SH-SY5Y (cell line): Measurements from ENCODE around the gene AMIGO1.

ENCODE experiments used
- GATA2 ChIP-seq: IDR thresholded peaks from 2 replicates; pipeline ENCODE4 v1.6.1; 2011; ENCODE audit warnings: mild to moderate bottlenecking, low read depth, low read length
- GATA3 ChIP-seq: IDR thresholded peaks from 2 replicates; pipeline ENCODE4 v1.6.1; 2011; ENCODE audit warnings: low read depth, mild to moderate bottlenecking, low read length, moderate library complexity

DNA sequence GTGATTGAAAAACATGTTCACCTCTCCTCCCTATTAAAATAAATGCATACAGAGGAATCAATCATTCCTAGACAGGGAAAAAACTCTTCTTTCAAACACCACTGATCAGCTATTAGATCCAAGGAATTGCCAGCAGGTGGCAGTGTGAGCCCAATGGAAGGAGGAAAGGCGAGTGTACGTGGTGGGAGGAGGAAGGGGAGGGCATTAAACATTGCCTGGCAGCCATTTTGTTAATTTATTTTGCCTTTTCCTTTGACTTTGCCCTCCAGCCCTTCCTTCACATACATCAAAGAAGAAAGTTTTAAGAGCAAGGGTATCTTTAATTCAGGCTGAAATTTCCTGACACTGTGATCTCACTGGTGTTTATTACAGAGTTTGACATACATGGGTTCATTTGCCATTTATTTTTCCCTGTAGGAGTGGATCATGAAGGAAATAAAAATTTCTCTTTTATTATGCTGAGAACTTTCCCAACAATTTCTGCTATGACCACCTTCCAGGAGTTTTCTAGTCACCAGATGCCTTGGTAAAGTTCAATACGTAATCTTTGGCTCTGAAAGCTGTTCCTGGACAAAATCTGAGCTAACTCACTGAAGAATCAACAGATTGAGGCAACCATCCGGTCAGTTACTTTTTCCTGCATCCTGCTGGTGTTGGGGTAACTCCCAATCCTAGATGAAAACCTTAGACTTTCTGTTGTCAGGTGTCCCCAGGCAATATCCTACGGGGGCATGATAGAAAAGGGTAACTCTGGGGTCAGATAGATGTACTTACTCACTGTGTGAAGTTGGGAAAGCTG, 37.0 kb upstream of the AMIGO1 start:
- TF ChIP-seq GATA2 (no peak), GATA3 (no peak)
